GM13977 (cell line): ENCODE results near the gene ATG16L2.
"Not testable (repeated sequence)": the region's sequence is repeated elsewhere in the genome, so short reads cannot be mapped to it uniquely, and the experiment has no call there.

Experiments
- DNase-seq: peaks from one replicate; pipeline ENCODE4 v3.0.0; 2012; ENCODE audit warnings: low spot score
- in situ Hi-C: fragments of 300-500 bp; cut with MboI; formaldehyde crosslinking; loops from one replicate; pipeline ENCODE4 v1.12.0; 2022; ENCODE audit warnings: low sequenced_read_pairs, low pct_unique_long_range_greater_than_20kb, mixed read lengths, inconsistent platforms; ENCODE audit not compliant: unreplicated experiment
- TF ChIP-seq, protein P1 (sequence below): IDR thresholded peaks from 2 replicates; pipeline ENCODE4 v1.5.1; 2012; ENCODE audit warnings: mild to moderate bottlenecking, control low read depth; ENCODE audit not compliant: insufficient read depth; ENCODE audit errors: extremely low read depth, missing control alignments

The ATG16L2 gene

DNA sequence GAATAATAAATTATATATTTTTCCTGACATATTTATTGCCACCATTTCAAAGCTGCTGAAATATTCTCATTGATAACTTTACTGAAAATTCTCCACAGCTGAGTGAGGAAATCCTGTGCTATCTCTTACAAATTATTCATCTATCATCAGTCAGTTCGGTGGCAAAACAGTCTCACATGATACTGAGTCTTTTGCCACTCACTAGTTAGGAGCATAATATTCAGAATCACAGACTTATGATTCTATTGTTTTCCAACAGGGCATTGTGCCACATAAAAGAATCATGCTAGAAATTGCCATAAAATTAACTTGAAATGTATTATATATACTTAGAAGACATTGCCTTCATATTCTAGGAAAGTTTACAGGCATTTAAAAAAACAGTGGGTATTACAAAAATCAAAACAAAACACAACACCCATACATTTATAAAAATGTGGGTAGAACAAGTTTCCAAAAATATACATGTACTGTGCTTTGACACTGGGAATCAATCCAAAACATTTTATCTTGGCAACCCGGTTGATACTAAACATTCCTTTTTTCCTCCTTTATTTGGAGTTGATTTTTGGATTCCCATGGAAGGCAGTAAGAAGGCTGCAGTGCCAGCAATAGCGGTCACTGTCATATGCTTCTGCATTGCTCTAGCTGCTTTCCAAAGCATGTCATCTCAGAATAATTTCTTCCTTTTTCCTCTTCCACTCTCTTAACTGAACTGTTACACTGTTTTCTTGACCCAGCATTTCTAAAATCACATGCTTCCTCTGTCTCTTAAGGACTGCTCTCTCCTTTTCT is 42.5 kb downstream of the ATG16L2 start:
- DNase-seq: no peak
- in situ Hi-C loops: no loop called here
- TF ChIP-seq, protein P1, sequence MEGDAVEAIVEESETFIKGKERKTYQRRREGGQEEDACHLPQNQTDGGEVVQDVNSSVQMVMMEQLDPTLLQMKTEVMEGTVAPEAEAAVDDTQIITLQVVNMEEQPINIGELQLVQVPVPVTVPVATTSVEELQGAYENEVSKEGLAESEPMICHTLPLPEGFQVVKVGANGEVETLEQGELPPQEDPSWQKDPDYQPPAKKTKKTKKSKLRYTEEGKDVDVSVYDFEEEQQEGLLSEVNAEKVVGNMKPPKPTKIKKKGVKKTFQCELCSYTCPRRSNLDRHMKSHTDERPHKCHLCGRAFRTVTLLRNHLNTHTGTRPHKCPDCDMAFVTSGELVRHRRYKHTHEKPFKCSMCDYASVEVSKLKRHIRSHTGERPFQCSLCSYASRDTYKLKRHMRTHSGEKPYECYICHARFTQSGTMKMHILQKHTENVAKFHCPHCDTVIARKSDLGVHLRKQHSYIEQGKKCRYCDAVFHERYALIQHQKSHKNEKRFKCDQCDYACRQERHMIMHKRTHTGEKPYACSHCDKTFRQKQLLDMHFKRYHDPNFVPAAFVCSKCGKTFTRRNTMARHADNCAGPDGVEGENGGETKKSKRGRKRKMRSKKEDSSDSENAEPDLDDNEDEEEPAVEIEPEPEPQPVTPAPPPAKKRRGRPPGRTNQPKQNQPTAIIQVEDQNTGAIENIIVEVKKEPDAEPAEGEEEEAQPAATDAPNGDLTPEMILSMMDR: no peak

GRCh38 chr11:72858267-72858666 is 44.1 kb downstream of the ATG16L2 start:
- in situ Hi-C loops, DNase-seq: not testable (repeated sequence)

DNA sequence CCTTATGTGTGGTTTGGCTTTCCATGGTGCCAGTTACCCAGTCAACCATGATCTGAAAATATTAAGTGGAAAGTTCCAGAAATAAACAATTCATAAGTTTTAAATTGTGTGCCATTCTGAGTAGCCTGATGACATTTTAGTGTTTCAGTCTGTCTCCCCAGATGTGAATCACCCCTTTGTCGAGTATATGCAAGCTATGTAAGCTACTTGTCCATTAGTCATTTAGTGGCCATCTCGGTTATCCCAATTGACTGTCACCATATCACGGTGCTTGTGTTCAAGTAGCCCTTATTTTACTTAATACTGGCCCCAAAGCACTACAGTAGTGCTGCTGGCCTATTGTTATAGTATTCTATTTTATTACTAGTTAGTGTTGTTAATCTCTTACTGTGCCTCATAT is 44.9 kb downstream of the ATG16L2 start:
- no peak for DNase-seq
- TF ChIP-seq, protein P1: no peak
- in situ Hi-C loops: no loop called here

GRCh38 chr11:72860010-72860409 is 45.8 kb downstream of the ATG16L2 start:
- in situ Hi-C loops: no loop called here
- DNase-seq: no peak
- TF ChIP-seq, protein P1: no peak

- in situ Hi-C loops: no loop called here
- TF ChIP-seq, protein P1: no peak
- DNase-seq: no peak
These were observed 46.4 kb downstream of the ATG16L2 start for GRCh38 chr11:72860592-72860991.

GRCh38 chr11:72863091-72863490 is 48.9 kb downstream of the ATG16L2 start:
- in situ Hi-C loops: no loop called here
- no peak for DNase-seq
- TF ChIP-seq, protein P1: no peak

- in situ Hi-C loops: no loop called here
- TF ChIP-seq, protein P1: no peak
- DNase-seq: no peak
These were observed 49.7 kb downstream of the ATG16L2 start for GRCh38 chr11:72863916-72864315.
